Endothelial cell of umbilical vein (primary cell): ENCODE data around the gene DPP10. TPM values are rescaled to one million over a fixed set of nuclear protein-coding genes. Genes with fewer than 3 reads are reported as not detected.

Experiments
- BruUV-seq: library from RNA; stranded (reverse); fragments of 400-500 nt; replicated peaks from 2 replicates; lab custom pipeline; 2021; lab: Mats Ljungman, UMichigan
- CTCF ChIA-PET: fragments of 300-600, 350-600 bp; sonication (Branson Sonifier 250); formaldehyde crosslinking; loops from one replicate; lab custom pipeline; 2021; ENCODE audit warnings: antibody characterized with exemption, inconsistent platforms; lab: Charles Lee
- POLR2A ChIA-PET: fragments of 300-600, 350-600 bp; sonication (Branson Sonifier 250); formaldehyde crosslinking; loops from one replicate; lab custom pipeline; 2021; ENCODE audit warnings: antibody characterized with exemption, inconsistent platforms; lab: Charles Lee
- DNase-seq: peaks from one replicate; pipeline ENCODE4 v3.0.0-alpha.2; 2011; ENCODE audit warnings: low read depth, low spot score
- FAIRE-seq: peaks from 2 replicates; lab custom pipeline; 2011; peaks lifted over from hg19 to GRCh38; lab: Jason Lieb, UNC
- H2AFZ ChIP-seq: 2 replicates; pipeline ENCODE4 v1.6.0; 2012; ENCODE audit warnings: low read depth, low read length, control low read depth, inconsistent platforms
- H3K27ac ChIP-seq: 2 replicates; pipeline ENCODE4 v1.5.1; 2011; ENCODE audit warnings: low read depth, mild to moderate bottlenecking, control low read depth, low read length, moderate library complexity; ENCODE audit not compliant: insufficient read depth
- H3K27me3 ChIP-seq, 2 experiments: 2 replicates each; pipeline versions ENCODE4 v1.6.0 to v1.6.1; 2011; ENCODE audit warnings: low read length in 2 of 2, mixed read lengths in 1 of 2; ENCODE audit not compliant: control insufficient read depth in 2 of 2, insufficient read depth in 2 of 2
- H3K36me3 ChIP-seq, 2 experiments: 2 replicates in 1 of 2; 3 replicates in 1 of 2; pipeline ENCODE4 v1.5.1; 2011; ENCODE audit warnings: low read length in 2 of 2, mild to moderate bottlenecking in 1 of 2, moderate library complexity in 1 of 2; ENCODE audit not compliant: control insufficient read depth in 2 of 2, insufficient read depth in 2 of 2; ENCODE audit errors: extremely low read depth in 1 of 2
- H3K4me1 ChIP-seq: 3 replicates; pipeline ENCODE4 v1.5.1; 2011; ENCODE audit warnings: mild to moderate bottlenecking, low read length; ENCODE audit not compliant: control insufficient read depth, insufficient read depth; ENCODE audit errors: extremely low read depth
- H3K4me2 ChIP-seq: 2 replicates; pipeline ENCODE4 v1.6.1; 2011; ENCODE audit warnings: low read length, control low read depth, mixed read lengths; ENCODE audit not compliant: insufficient read depth
- H3K4me3 ChIP-seq, 3 experiments: fragments of 200-600 bp in 1 of 3; sonication (generic), shearing (Covaris generic) in 1 of 3; replicated peaks in 1 of 3; 2 replicates each; pipeline ENCODE4 v1.5.1; 2011 to 2016; ENCODE audit warnings: control low read depth in 3 of 3, low read length in 3 of 3, mild to moderate bottlenecking in 2 of 3, inconsistent platforms in 1 of 3, low read depth in 1 of 3, moderate library complexity in 1 of 3; ENCODE audit not compliant: insufficient read depth in 1 of 3
- H3K79me2 ChIP-seq: 2 replicates; pipeline ENCODE4 v1.6.0; 2012; ENCODE audit warnings: low read length, inconsistent platforms; ENCODE audit not compliant: control insufficient read depth, insufficient read depth
- H3K9ac ChIP-seq: replicated peaks from 2 replicates; pipeline ENCODE3; 2011; ENCODE audit warnings: low read length, control low read depth; ENCODE audit not compliant: insufficient read depth; ENCODE audit errors: extremely low read depth
- H3K9me1 ChIP-seq: replicated peaks from 3 replicates; pipeline ENCODE4 v1.6.0; 2011; ENCODE audit warnings: mild to moderate bottlenecking, low read length; ENCODE audit not compliant: control insufficient read depth, insufficient read depth; ENCODE audit errors: extremely low read depth
- H3K9me3 ChIP-seq: replicated peaks from 2 replicates; pipeline ENCODE4 v1.5.1; 2012; ENCODE audit warnings: low read length, inconsistent platforms; ENCODE audit not compliant: control insufficient read depth, insufficient read depth
- H4K20me1 ChIP-seq: replicated peaks from 2 replicates; pipeline ENCODE3; 2011; ENCODE audit warnings: mild to moderate bottlenecking, low read length; ENCODE audit not compliant: control insufficient read depth, insufficient read depth; ENCODE audit errors: extremely low read depth
- EZH2 ChIP-seq: IDR thresholded peaks from 2 replicates; pipeline ENCODE4 v1.6.1; 2012; ENCODE audit warnings: borderline replicate concordance, low read depth, mild to moderate bottlenecking, moderate library complexity, low read length, inconsistent platforms; ENCODE audit not compliant: severe bottlenecking
- FOS ChIP-seq: IDR thresholded peaks from 2 replicates; pipeline ENCODE4 v1.6.1; 2011; ENCODE audit warnings: mild to moderate bottlenecking, low read length, moderate library complexity, borderline replicate concordance; ENCODE audit not compliant: insufficient read depth
- GATA2 ChIP-seq: IDR thresholded peaks from 2 replicates; pipeline ENCODE4 v1.7.0; 2011; ENCODE audit warnings: low read depth, mild to moderate bottlenecking, moderate library complexity, mixed read lengths, low read length; ENCODE audit not compliant: insufficient read length, insufficient read depth
- JUN ChIP-seq: IDR thresholded peaks from 2 replicates; pipeline ENCODE4 v1.6.1; 2011; ENCODE audit warnings: borderline replicate concordance, low read depth; ENCODE audit not compliant: insufficient read length, insufficient read depth
- MYC ChIP-seq: IDR thresholded peaks from one replicate; pipeline ENCODE4 v1.6.1; 2011; ENCODE audit warnings: mild to moderate bottlenecking, low read depth, low read length
- POLR2A ChIP-seq: IDR thresholded peaks from 2 replicates; pipeline ENCODE4 v1.6.1; 2012; ENCODE audit warnings: low read depth, mild to moderate bottlenecking, control low read depth, low read length
- POLR2AphosphoS5 ChIP-seq: IDR thresholded peaks from 2 replicates; pipeline ENCODE4 v1.6.1; 2012; ENCODE audit warnings: low read depth, mild to moderate bottlenecking, control low read depth, low read length, moderate library complexity; ENCODE audit not compliant: insufficient read depth
- dilution Hi-C: fragments of 300-500 bp; cut with MboI; formaldehyde crosslinking; loops from one replicate; pipeline ENCODE4 v1.15.0; 2019; ENCODE audit warnings: low sequenced_read_pairs; ENCODE audit not compliant: extremely low pct_ligation_motif_present
- intact Hi-C: fragments of 100-400 bp; cut with micrococcal nuclease; formaldehyde crosslinking; loops from one replicate; pipeline ENCODE4 v1.10.0; 2022
- polyA plus RNA-seq, 4 experiments: library from polyadenylated mRNA; depleted of rRNA in 3 of 4; stranded (reverse) in 3 of 4; unstranded in 1 of 4; fragments of >200 nt; gene quantifications; 2 replicates each; pipeline versions ENCODE4 v1.2.1 to v1.2.3, GENCODE V29; 2011 to 2012; ENCODE audit warnings: missing spikeins in 1 of 4
- total RNA-seq: library from RNA; stranded (reverse); gene quantifications from 2 replicates; pipeline ENCODE4 v1.2.3, GENCODE V29; 2021
- TF ChIP-seq, protein P1 (sequence below), 2 donors: IDR thresholded peaks; 1 replicate in 1 of 2; 2 replicates in 1 of 2; pipeline ENCODE4 v1.5.1; 2011; ENCODE audit warnings: low read length in 2 of 2, mild to moderate bottlenecking in 2 of 2, moderate library complexity in 2 of 2, control low read depth in 1 of 2, inconsistent platforms in 1 of 2, low read depth in 1 of 2; ENCODE audit not compliant: insufficient read depth in 1 of 2; ENCODE audit errors: extremely low read depth in 1 of 2
- TF ChIP-seq, protein P2 (sequence below): IDR thresholded peaks from 2 replicates; pipeline ENCODE4 v1.6.1; 2011; ENCODE audit not compliant: insufficient read depth, insufficient read length

The DPP10 gene
- total and polyA plus RNA-seq, 2 donors (not counting 3 experiments of a cell fraction or from before 2014, with no cell fraction given) = not detected

DNA sequence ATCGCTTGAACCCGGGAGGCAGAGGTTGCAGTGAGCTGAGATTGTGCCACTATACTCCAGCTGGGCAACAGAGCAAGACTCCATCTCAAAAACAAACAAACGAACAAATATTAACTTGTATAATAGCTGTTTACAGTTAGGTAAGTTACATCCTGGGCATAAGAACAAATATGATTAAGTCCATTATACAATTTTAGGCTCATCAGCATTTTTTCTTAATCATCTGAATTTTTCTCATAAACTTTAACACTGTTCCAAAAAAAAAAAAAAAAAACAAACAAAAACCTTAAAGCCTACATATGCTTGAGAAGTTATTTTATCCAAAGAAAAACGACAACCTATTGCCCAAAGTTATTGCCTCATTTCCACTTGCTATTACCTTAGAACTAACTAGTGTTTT is 1042.5 kb downstream of the DPP10 start:
- Histone ChIP-seq H3K36me3 (no peaks in the 10 kb centered on the region), H3K27ac (no peak overlapping the region), H3K4me3 (no peak overlapping the region), H2AFZ (no peak overlapping the region), H3K9me1 (no peaks in the 10 kb centered on the region), H3K9me3 (no peaks in the 10 kb centered on the region), H3K27me3 (no peaks in the 10 kb centered on the region), H3K79me2 (no peaks in the 10 kb centered on the region), H4K20me1 (no peaks in the 10 kb centered on the region), H3K9ac (no peak overlapping the region), H3K4me2 (no peak overlapping the region), H3K4me1 (no peaks in the 10 kb centered on the region)
- CTCF ChIA-PET = no interaction called here
- dilution Hi-C loops (no loop called here), intact Hi-C loops (no loop called here)
- no TSS peak for BruUV-seq
- FAIRE-seq (no peak), DNase-seq (no peak)
- POLR2A ChIA-PET = no interaction called here
- TF ChIP-seq JUN (no peak), EZH2 (no peak), MYC (no peak), POLR2AphosphoS5 (no peak), GATA2 (no peak)

DNA sequence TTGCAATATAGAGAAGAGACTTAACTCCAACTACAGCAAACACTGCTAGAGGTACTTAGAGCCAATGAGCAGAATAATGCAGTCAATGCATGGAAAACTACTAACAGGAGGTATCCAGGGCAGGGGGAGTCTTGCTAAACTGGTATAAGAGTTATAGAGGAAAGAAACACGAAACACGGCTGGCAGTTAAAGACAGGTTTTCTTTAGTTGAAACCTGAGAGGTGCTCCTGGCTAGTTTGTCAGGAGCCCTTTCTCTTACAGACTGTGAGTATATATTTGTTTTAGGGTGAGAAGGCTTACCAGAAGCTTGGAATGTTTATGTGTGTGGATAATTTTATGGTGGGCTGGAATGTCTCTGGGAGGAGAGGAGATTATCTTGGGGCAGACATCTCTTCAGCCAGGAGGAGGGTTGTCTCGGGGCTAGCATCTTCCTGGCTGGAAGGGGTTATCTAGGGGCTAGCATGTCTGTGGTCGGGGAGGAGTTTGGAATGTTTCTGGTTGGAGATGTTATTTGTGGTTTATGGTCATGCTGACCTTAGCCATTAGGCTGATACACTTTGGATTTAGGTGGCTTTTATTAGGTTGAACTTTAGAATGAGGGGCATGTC is 1048.8 kb downstream of the DPP10 start:
- Histone ChIP-seq H3K4me1 (no peaks in the 10 kb centered on the region), H3K36me3 (no peaks in the 10 kb centered on the region), H3K9ac (no peak overlapping the region), H2AFZ (no peak overlapping the region), H3K4me3 (no peak overlapping the region), H4K20me1 (no peaks in the 10 kb centered on the region), H3K27ac (no peak overlapping the region), H3K9me1 (no peaks in the 10 kb centered on the region), H3K4me2 (no peak overlapping the region), H3K9me3 (no peaks in the 10 kb centered on the region), H3K27me3 (no peaks in the 10 kb centered on the region), H3K79me2 (no peaks in the 10 kb centered on the region)
- TF ChIP-seq, protein P1, sequence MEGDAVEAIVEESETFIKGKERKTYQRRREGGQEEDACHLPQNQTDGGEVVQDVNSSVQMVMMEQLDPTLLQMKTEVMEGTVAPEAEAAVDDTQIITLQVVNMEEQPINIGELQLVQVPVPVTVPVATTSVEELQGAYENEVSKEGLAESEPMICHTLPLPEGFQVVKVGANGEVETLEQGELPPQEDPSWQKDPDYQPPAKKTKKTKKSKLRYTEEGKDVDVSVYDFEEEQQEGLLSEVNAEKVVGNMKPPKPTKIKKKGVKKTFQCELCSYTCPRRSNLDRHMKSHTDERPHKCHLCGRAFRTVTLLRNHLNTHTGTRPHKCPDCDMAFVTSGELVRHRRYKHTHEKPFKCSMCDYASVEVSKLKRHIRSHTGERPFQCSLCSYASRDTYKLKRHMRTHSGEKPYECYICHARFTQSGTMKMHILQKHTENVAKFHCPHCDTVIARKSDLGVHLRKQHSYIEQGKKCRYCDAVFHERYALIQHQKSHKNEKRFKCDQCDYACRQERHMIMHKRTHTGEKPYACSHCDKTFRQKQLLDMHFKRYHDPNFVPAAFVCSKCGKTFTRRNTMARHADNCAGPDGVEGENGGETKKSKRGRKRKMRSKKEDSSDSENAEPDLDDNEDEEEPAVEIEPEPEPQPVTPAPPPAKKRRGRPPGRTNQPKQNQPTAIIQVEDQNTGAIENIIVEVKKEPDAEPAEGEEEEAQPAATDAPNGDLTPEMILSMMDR (IDR thresholded peaks at IDR 0.05; ENCODE audit: extremely low read depth in 1 of 2, insufficient read depth in 1 of 2, low read depth in 1 of 2, low read length in 2 of 2) = no peak
- TF ChIP-seq GATA2 (no peak), EZH2 (no peak), POLR2AphosphoS5 (no peak), JUN (no peak), MYC (no peak), POLR2A (no peak), FOS (no peak)
- TF ChIP-seq, protein P2, sequence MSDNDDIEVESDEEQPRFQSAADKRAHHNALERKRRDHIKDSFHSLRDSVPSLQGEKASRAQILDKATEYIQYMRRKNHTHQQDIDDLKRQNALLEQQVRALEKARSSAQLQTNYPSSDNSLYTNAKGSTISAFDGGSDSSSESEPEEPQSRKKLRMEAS = no peak
- no TSS peak for BruUV-seq
- intact Hi-C loops (no loop called here), dilution Hi-C loops (no loop called here)
- POLR2A ChIA-PET = no interaction called here
- DNase-seq (no peak), FAIRE-seq (no peak)
- CTCF ChIA-PET = no interaction called here
